GM12892 (cell line): ENCODE data around the gene PHF1.

Source experiments
- POLR2A ChIP-seq: IDR thresholded peaks from 2 replicates; pipeline ENCODE4 v1.6.1; 2011; ENCODE audit warnings: low read depth, low read length, control low read depth
- POLR2AphosphoS5 ChIP-seq: IDR thresholded peaks from 2 replicates; pipeline ENCODE4 v1.6.1; 2011; ENCODE audit warnings: low read depth, low read length, control low read depth
- TAF1 ChIP-seq: IDR thresholded peaks from 2 replicates; pipeline ENCODE4 v1.6.1; 2011; ENCODE audit warnings: low read depth, mild to moderate bottlenecking, control low read depth, low read length, borderline replicate concordance

DNA sequence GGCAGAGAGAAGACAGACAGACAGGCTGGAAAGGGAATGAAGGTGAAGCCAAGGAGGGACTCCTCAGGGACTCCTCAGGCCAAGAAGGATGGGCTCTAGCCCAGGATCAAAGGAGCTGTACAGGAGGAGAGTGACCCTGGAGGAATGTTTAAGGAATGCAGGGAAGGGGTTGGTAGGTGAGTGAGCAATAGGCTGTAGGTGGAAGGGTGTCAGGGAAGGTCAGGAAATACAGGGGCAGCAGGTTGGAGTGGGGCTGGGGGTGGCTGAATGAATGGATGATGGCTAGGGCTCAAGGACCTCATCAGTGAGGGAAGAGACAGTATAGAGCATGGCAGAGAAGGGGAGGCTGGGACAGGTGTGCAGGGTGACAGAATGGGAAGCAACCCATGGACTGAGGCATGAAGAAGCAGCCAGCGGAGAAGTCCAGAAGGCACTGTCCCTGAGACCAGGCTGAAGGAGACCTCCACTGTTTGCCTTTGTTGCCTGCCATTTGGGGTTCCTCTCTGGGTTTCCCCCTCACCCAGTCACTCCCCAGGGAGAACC, 22.3 kb downstream of the PHF1 start:
- TF ChIP-seq POLR2AphosphoS5 (no peak), POLR2A (no peak), TAF1 (no peak)
